GM12801 (cell line): ENCODE measurements around the gene KDM4D.

Experiments used
- CTCF ChIP-seq: IDR thresholded peaks from one replicate; pipeline ENCODE4 v1.5.1; 2011; ENCODE audit warnings: control low read depth; ENCODE audit not compliant: insufficient read length; ENCODE audit errors: extremely low read depth

KDM4D gene

GRCh38 chr11:95016139-95016538 is 42.6 kb downstream of the KDM4D start:
- TF ChIP-seq CTCF, result no peak

- TF ChIP-seq CTCF, result no peak
Measured at GRCh38 chr11:95024958-95025357, 51.4 kb downstream of the KDM4D start, which contains the start of gene KDM4E. KDM4E (plus strand) TSS chr11:95025258; CDS start chr11:95025558, 300 bp downstream.

GRCh38 chr11:95028357-95028756 is 54.8 kb downstream of the KDM4D start:
- TF ChIP-seq CTCF, result no peak

- no peak for TF ChIP-seq CTCF
Measured at GRCh38 chr11:95033051-95033450, 59.5 kb downstream of the KDM4D start.

GRCh38 chr11:95035316-95035715 is 61.8 kb downstream of the KDM4D start:
- TF ChIP-seq CTCF, result no peak

- TF ChIP-seq CTCF, result no peak
Measured at GRCh38 chr11:95042239-95042638, 68.7 kb downstream of the KDM4D start.

GRCh38 chr11:95042906-95043305 is 69.4 kb downstream of the KDM4D start:
- TF ChIP-seq CTCF, result no peak

- TF ChIP-seq CTCF, result no peak
Measured at GRCh38 chr11:95044010-95044409, 70.5 kb downstream of the KDM4D start.
